ENCODE data around the gene FAM167B. TPM values are rescaled to one million over a fixed set of nuclear protein-coding genes. Genes with fewer than 3 reads are reported as not detected.
"Not testable (repeated sequence)": the region's sequence is repeated elsewhere in the genome, so short reads cannot be mapped to it uniquely, and the experiment has no call there.

Gene FAM167B
- polyA plus RNA-seq, 4 donors: 8.4 to 11.1 (median 10.7) TPM

- peak; percentile 85 to 91 (median 88) for DNase-seq (ENCODE audit: low read depth in 4 of 4, low spot score in 3 of 4)
Observed at GRCh38 chr1:32291708-32292538, 44.9 kb downstream of the FAM167B start, which contains the start of gene HDAC1. Gene HDAC1 (plus strand): TSS chr1:32292083. CDS start chr1:32292170, 87 bp downstream.

- DNase-seq (ENCODE audit: low read depth in 4 of 4, low spot score in 3 of 4): not testable (repeated sequence)
Observed at GRCh38 chr1:32298211-32298610, 51.2 kb downstream of the FAM167B start.

Other genes starting within 250 kb of the FAM167B start
- gene KHDRBS1, start 233.4 kb upstream of the FAM167B start, polyA plus RNA-seq (ENCODE audit: insufficient read length in 4 of 4): 100 to 1,000 TPM; 258 to 297 (median 282) TPM
- gene TMEM39B, start 174.3 kb upstream of the FAM167B start, polyA plus RNA-seq (ENCODE audit: insufficient read length in 4 of 4): 10 to 100 TPM; 19.7 to 22.1 (median 19.9) TPM
- gene KPNA6, start 139.2 kb upstream of the FAM167B start, polyA plus RNA-seq (ENCODE audit: insufficient read length in 4 of 4): 10 to 100 TPM; 33.4 to 42.0 (median 38.4) TPM
- gene TXLNA, start 67.5 kb upstream of the FAM167B start, polyA plus RNA-seq (ENCODE audit: insufficient read length in 4 of 4): 10 to 100 TPM; 41.6 to 48.3 (median 45.7) TPM
- gene CCDC28B, start 46.6 kb upstream of the FAM167B start, polyA plus RNA-seq (ENCODE audit: insufficient read length in 4 of 4): 10 to 100 TPM; 20.6 to 26.3 (median 22.2) TPM
- 1 to 10 TPM; 7.3 to 7.9 (median 7.8) TPM for gene IQCC, start 41.6 kb upstream of the FAM167B start, polyA plus RNA-seq (ENCODE audit: insufficient read length in 4 of 4)
- under 1 TPM; 0.62 to 0.96 (median 0.72) TPM for gene DCDC2B, start 38.1 kb upstream of the FAM167B start, polyA plus RNA-seq (ENCODE audit: insufficient read length in 4 of 4)
- 10 to 100 TPM; 21.0 to 24.4 (median 23.3) TPM for gene TMEM234, start 24.9 kb upstream of the FAM167B start, polyA plus RNA-seq (ENCODE audit: insufficient read length in 4 of 4)
- gene EIF3I, start 24.8 kb upstream of the FAM167B start, polyA plus RNA-seq (ENCODE audit: insufficient read length in 4 of 4): 100 to 1,000 TPM; 173 to 190 (median 177) TPM
- 1 to 10 TPM; 4.2 to 6.7 (median 5.2) TPM for gene LCK, start 4.0 kb downstream of the FAM167B start, polyA plus RNA-seq (ENCODE audit: insufficient read length in 4 of 4)
- gene HDAC1, start 44.9 kb downstream of the FAM167B start, polyA plus RNA-seq (ENCODE audit: insufficient read length in 4 of 4): 100 to 1,000 TPM; 162 to 193 (median 179) TPM
- 100 to 1,000 TPM; 443 to 517 (median 479) TPM for gene MARCKSL1, start 89.0 kb downstream of the FAM167B start, polyA plus RNA-seq (ENCODE audit: insufficient read length in 4 of 4)
- 1 to 10 TPM; 3.0 to 7.2 (median 6.6) TPM for gene FAM229A, start 115.3 kb downstream of the FAM167B start, polyA plus RNA-seq (ENCODE audit: insufficient read length in 4 of 4)
- gene TSSK3, start 115.3 kb downstream of the FAM167B start, polyA plus RNA-seq (ENCODE audit: insufficient read length in 4 of 4): 1 to 10 TPM; 2.0 to 4.3 (median 3.0) TPM
- gene BSDC1, start 147.2 kb downstream of the FAM167B start, polyA plus RNA-seq (ENCODE audit: insufficient read length in 4 of 4): 10 to 100 TPM; 58.6 to 63.3 (median 61.2) TPM
- 1 to 10 TPM in 3 of 4 donors, under 1 TPM in 1; 0.95 to 1.5 (median 1.1) TPM for gene ZBTB8B, start 217.8 kb downstream of the FAM167B start, polyA plus RNA-seq (ENCODE audit: insufficient read length in 4 of 4)

Measured in right renal pelvis (tissue), 4 donors.